HepG2 (cell line): ENCODE data around the gene DPM1. TPM values are rescaled to one million over a fixed set of nuclear protein-coding genes. Genes with fewer than 3 reads are reported as not detected.

Experiments used
- ATF7-NPFF ChIP-seq: sonication (generic); formaldehyde crosslinking; IDR thresholded peaks from 2 replicates; pipeline ENCODE4 v1.8.1; 2023; ENCODE audit warnings: mild to moderate bottlenecking, low read depth, missing genetic modification reagents, moderate library complexity
- DNMT3B ChIP-seq: conservative IDR thresholded peaks from 2 replicates; pipeline ENCODE4 v1.6.1; 2016; ENCODE audit warnings: missing biosample characterization, control low read depth
- EED ChIP-seq: sonication (generic); formaldehyde crosslinking; IDR thresholded peaks from 2 replicates; pipeline ENCODE4 v1.5.0; 2020; ENCODE audit warnings: mild to moderate bottlenecking, missing genetic modification reagents
- FOXM1 ChIP-seq: sonication (generic); formaldehyde crosslinking; IDR thresholded peaks from 2 replicates; pipeline ENCODE4 v1.5.0; 2020; ENCODE audit warnings: missing genetic modification reagents
- KLF16 ChIP-seq, 2 experiments: sonication (generic) in 1 of 2; formaldehyde crosslinking in 1 of 2; IDR thresholded peaks; 2 replicates each; pipeline versions ENCODE4 v1.6.1 to v1.8.0; 2016 to 2023; ENCODE audit warnings: missing genetic modification reagents in 2 of 2, missing compliant biosample characterization in 1 of 2
- NFE2L1 ChIP-seq: sonication (generic); formaldehyde crosslinking; IDR thresholded peaks from 2 replicates; pipeline ENCODE4 v1.4.0; 2020; ENCODE audit warnings: missing genetic modification reagents, mild to moderate bottlenecking, borderline replicate concordance
- NFKB2 ChIP-seq: sonication (generic); formaldehyde crosslinking; IDR thresholded peaks from 2 replicates; pipeline ENCODE4 v1.4.0; 2020; ENCODE audit warnings: missing genetic modification reagents, borderline replicate concordance
- SAFB2 ChIP-seq: sonication (generic); formaldehyde crosslinking; IDR thresholded peaks from 2 replicates; pipeline ENCODE4 v1.5.1; 2020; ENCODE audit warnings: missing genetic modification reagents, low read depth, mild to moderate bottlenecking, borderline replicate concordance
- ZEB1 ChIP-seq: IDR thresholded peaks from 2 replicates; pipeline ENCODE4 v1.6.1; 2012; ENCODE audit warnings: mild to moderate bottlenecking, low read depth, inconsistent platforms; ENCODE audit not compliant: insufficient replicate concordance
- ZKSCAN8 ChIP-seq: IDR thresholded peaks from 2 replicates; pipeline ENCODE4 v1.6.1; 2016; ENCODE audit warnings: borderline replicate concordance, missing genetic modification reagents, missing compliant biosample characterization
- ZNF3 ChIP-seq: IDR thresholded peaks from 2 replicates; pipeline ENCODE4 v1.7.0; 2017; ENCODE audit warnings: inconsistent platforms
- ZNF678 ChIP-seq: sonication (generic); formaldehyde crosslinking; IDR thresholded peaks from 2 replicates; pipeline ENCODE4 v1.4.0; 2020; ENCODE audit warnings: mild to moderate bottlenecking, missing genetic modification reagents
- ZNF768 ChIP-seq: sonication (generic); formaldehyde crosslinking; IDR thresholded peaks from 2 replicates; pipeline ENCODE4 v1.4.0; 2020; ENCODE audit warnings: missing genetic modification reagents
- ZSCAN21 ChIP-seq: sonication (generic); formaldehyde crosslinking; IDR thresholded peaks from 2 replicates; pipeline ENCODE4 v1.8.0; 2022; ENCODE audit warnings: mild to moderate bottlenecking, missing genetic modification reagents, moderate library complexity, borderline replicate concordance
- ZSCAN30 ChIP-seq: sonication (generic); formaldehyde crosslinking; IDR thresholded peaks from 2 replicates; pipeline ENCODE4 v1.5.0; 2020; ENCODE audit warnings: mild to moderate bottlenecking, missing genetic modification reagents
- polyA plus RNA-seq, 8 experiments: library from polyadenylated mRNA; depleted of rRNA in 3 of 8; stranded (reverse) in 7 of 8; unstranded in 1 of 8; fragments of >200 nt; fragmentation: Illumina TruSeq in 4 of 8; extraction: Trizol in 4 of 8; gene quantifications; 2 replicates each; pipeline versions ENCODE4 v1.2.1 to v1.2.3, GENCODE V29; 2011 to 2016; ENCODE audit warnings: low read depth in 4 of 8, missing spikeins in 1 of 8, mixed read lengths in 1 of 8; ENCODE audit not compliant: insufficient read depth in 1 of 8
- total RNA-seq, 5 experiments: library from RNA; depleted of rRNA; stranded (reverse); fragments of >200 nt; fragmentation: Illumina TruSeq; extraction: Trizol; gene quantifications; 2 replicates each; pipeline ENCODE4 v1.2.3, GENCODE V29; 2016; ENCODE audit warnings: low read depth in 1 of 5
- TF ChIP-seq, protein P1 (sequence below): sonication (generic); formaldehyde crosslinking; IDR thresholded peaks from 2 replicates; pipeline ENCODE4 v1.4.0; 2020; ENCODE audit warnings: missing genetic modification reagents
- TF ChIP-seq, protein P2 (sequence below): sonication (generic); formaldehyde crosslinking; IDR thresholded peaks from 2 replicates; pipeline ENCODE4 v1.4.0; 2020; ENCODE audit warnings: missing genetic modification reagents; ENCODE audit errors: not compliant biosample characterization
- TF ChIP-seq, protein P3 (sequence below): sonication (generic); formaldehyde crosslinking; IDR thresholded peaks from 2 replicates; pipeline ENCODE4 v1.5.0; 2020; ENCODE audit warnings: missing genetic modification reagents, mild to moderate bottlenecking, borderline replicate concordance
- TF ChIP-seq, protein P4 (sequence below): sonication (generic); formaldehyde crosslinking; conservative IDR thresholded peaks from 2 replicates; pipeline ENCODE4 v1.4.0; 2020; ENCODE audit warnings: mild to moderate bottlenecking, missing genetic modification reagents, moderate library complexity
- TF ChIP-seq, protein P5 (sequence below): sonication (generic); IDR thresholded peaks from 2 replicates; pipeline ENCODE4 v1.6.1; 2016; ENCODE audit warnings: low read depth, borderline replicate concordance

The DPM1 gene
- total and polyA plus RNA-seq, 2 of the 13 experiments (the other 11 are each of a cell fraction or from before 2014, with no cell fraction given) = 83.2 to 161 TPM

DNA sequence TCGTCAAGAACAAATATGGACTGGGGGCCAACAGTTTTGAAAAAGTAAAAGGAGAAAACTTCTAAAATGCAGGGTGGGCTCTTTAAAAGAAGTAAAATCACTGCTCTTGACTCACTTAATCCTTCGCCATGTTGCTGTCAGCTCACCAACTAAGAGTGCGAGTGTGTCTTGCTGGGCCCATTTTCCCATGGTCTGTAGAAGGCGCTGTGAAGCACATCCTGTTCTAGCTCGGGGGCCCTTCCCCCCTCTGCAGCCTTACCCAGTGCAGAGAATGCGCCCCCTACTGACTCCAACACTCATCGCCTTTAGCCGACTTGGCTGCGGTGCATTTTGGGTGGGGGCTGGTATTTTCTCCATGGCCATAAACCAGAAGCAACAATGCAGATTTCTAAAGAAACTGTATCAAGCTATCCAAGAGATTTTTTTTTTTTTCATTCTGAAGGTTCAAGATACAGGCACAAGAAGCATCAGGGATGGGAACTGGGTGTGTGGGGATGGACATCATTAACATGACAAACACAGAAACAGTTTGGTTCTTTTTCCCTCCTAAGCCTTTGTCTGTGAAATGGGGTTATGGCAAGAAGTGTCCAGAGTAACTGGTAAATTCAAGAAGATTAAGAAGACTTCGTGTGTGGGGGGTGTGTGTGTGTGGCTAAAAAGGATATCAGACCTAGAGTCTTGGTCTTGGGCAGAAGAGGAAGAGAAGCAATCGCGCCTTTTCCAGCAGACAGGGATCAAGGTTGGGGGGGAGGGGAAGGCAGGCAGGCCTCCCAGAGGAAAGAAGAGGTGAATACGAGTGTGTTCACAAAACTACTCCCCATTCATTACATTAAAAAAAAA is 28.8 kb downstream of the DPM1 start (continued):
- TF ChIP-seq, protein P1, sequence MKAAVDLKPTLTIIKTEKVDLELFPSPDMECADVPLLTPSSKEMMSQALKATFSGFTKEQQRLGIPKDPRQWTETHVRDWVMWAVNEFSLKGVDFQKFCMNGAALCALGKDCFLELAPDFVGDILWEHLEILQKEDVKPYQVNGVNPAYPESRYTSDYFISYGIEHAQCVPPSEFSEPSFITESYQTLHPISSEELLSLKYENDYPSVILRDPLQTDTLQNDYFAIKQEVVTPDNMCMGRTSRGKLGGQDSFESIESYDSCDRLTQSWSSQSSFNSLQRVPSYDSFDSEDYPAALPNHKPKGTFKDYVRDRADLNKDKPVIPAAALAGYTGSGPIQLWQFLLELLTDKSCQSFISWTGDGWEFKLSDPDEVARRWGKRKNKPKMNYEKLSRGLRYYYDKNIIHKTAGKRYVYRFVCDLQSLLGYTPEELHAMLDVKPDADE (CRISPR knock-in tag) = no peak
- TF ChIP-seq ZSCAN30 = no peak
- TF ChIP-seq DNMT3B (CRISPR knock-in tag) = 0 out of 2 replicates have a peak, but pooled peaks have one; percentile 68
- TF ChIP-seq NFKB2 (CRISPR knock-in tag) = no peak; the same call in 1 of the 2 replicates
- TF ChIP-seq KLF16 (CRISPR knock-in tag; IDR thresholded peaks at IDR 0.05) = peak in 1 of 2 experiments; percentile 89; a peak in 2 of 4 replicates
- peak; percentile 79; the same call in 1 of the 2 replicates for TF ChIP-seq ZNF768 (CRISPR knock-in tag)
- TF ChIP-seq, protein P2, sequence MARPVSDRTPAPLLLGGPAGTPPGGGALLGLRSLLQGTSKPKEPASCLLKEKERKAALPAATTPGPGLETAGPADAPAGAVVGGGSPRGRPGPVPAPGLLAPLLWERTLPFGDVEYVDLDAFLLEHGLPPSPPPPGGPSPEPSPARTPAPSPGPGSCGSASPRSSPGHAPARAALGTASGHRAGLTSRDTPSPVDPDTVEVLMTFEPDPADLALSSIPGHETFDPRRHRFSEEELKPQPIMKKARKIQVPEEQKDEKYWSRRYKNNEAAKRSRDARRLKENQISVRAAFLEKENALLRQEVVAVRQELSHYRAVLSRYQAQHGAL (CRISPR knock-in tag) = no peak
- TF ChIP-seq ZSCAN21 = peak; percentile 51; the same call in 1 of the 2 replicates
- TF ChIP-seq FOXM1 (CRISPR knock-in tag) = no peak
- TF ChIP-seq SAFB2 (CRISPR knock-in tag) = no peak; the same call in 1 of the 2 replicates
- no peak for TF ChIP-seq ZEB1
- TF ChIP-seq, protein P3, sequence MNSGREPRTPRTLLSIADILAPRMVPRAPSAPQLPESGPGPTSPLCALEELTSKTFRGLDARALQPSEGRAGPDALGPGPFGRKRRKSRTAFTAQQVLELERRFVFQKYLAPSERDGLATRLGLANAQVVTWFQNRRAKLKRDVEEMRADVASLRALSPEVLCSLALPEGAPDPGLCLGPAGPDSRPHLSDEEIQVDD (CRISPR knock-in tag) = 0 out of 2 replicates have a peak, but pooled peaks have one; percentile 40
- 0 out of 2 replicates have a peak, but pooled peaks have one; percentile 72 for TF ChIP-seq ZNF3 (CRISPR knock-in tag)
- TF ChIP-seq ZNF678 (CRISPR knock-in tag) = peak; percentile 54; the same call in 1 of the 2 replicates
- no peak for TF ChIP-seq NFE2L1
- TF ChIP-seq ZKSCAN8 = peak; percentile 96
- 0 out of 2 replicates have a peak, but pooled peaks have one; percentile 41 for TF ChIP-seq ATF7-NPFF (CRISPR knock-in tag)
- TF ChIP-seq, protein P4, sequence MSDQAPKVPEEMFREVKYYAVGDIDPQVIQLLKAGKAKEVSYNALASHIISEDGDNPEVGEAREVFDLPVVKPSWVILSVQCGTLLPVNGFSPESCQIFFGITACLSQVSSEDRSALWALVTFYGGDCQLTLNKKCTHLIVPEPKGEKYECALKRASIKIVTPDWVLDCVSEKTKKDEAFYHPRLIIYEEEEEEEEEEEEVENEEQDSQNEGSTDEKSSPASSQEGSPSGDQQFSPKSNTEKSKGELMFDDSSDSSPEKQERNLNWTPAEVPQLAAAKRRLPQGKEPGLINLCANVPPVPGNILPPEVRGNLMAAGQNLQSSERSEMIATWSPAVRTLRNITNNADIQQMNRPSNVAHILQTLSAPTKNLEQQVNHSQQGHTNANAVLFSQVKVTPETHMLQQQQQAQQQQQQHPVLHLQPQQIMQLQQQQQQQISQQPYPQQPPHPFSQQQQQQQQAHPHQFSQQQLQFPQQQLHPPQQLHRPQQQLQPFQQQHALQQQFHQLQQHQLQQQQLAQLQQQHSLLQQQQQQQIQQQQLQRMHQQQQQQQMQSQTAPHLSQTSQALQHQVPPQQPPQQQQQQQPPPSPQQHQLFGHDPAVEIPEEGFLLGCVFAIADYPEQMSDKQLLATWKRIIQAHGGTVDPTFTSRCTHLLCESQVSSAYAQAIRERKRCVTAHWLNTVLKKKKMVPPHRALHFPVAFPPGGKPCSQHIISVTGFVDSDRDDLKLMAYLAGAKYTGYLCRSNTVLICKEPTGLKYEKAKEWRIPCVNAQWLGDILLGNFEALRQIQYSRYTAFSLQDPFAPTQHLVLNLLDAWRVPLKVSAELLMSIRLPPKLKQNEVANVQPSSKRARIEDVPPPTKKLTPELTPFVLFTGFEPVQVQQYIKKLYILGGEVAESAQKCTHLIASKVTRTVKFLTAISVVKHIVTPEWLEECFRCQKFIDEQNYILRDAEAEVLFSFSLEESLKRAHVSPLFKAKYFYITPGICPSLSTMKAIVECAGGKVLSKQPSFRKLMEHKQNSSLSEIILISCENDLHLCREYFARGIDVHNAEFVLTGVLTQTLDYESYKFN (CRISPR knock-in tag) = peak; percentile 54
- TF ChIP-seq, protein P5, sequence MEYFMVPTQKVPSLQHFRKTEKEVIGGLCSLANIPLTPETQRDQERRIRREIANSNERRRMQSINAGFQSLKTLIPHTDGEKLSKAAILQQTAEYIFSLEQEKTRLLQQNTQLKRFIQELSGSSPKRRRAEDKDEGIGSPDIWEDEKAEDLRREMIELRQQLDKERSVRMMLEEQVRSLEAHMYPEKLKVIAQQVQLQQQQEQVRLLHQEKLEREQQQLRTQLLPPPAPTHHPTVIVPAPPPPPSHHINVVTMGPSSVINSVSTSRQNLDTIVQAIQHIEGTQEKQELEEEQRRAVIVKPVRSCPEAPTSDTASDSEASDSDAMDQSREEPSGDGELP = no peak; the same call in 1 of the 2 replicates
- TF ChIP-seq EED (CRISPR knock-in tag) = no peak
